A673 (cell line): Measurements from ENCODE around the gene KDM5A.

Experiments
- CTCF ChIP-seq: fragments of 300-800, 200-600 bp; sonication (generic); conservative IDR thresholded peaks from 2 replicates; pipeline ENCODE4 v1.5.1; 2017; ENCODE audit warnings: low read depth, mild to moderate bottlenecking, antibody characterized with exemption, low read length, moderate library complexity, mixed read lengths
- EZH2 ChIP-seq: fragments of 200-600 bp; sonication (generic); IDR thresholded peaks from 2 replicates; pipeline ENCODE4 v1.6.1; 2017; ENCODE audit warnings: borderline replicate concordance, low read depth, mild to moderate bottlenecking, mixed read lengths, antibody characterized with exemption, low read length; ENCODE audit not compliant: poor library complexity, severe bottlenecking

DNA sequence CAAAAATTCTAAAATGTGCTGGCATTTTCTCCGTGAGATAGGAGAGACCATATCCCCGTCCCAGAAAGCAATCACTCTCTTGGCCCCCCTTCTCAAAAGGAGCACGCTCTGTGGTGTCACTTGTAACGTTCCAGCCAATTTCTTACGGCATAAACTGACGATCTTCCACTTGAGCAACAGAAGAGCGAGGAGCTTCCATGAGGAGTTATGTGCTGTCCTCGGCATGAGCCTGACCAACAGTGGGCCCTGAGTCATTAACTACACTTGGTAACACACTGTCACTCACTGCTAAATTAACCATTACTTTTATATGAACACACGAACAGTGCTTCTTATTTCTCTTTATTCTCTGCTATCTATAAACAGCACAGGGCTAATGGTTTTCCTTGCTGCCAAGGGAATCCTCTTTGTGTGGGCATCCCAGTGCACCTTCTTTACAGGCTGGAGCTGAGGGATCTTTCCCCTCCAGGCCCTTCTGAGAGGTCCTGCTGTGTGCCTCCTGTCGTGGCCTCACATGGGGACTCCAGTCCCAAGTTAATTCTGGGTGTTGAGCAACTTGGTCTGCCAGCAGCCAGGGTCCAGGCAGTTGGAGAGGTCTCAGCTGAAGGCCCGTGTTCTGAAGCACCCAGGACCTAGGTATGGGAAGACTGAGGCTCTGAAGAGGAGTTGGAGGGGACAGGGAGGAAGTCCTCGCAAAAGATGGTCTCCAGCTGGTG lies 135.8 kb downstream of the KDM5A start:
- no peak for TF ChIP-seq CTCF
- no peak for TF ChIP-seq EZH2
